ENCODE results near the gene PTPN22.

Gene PTPN22

DNA sequence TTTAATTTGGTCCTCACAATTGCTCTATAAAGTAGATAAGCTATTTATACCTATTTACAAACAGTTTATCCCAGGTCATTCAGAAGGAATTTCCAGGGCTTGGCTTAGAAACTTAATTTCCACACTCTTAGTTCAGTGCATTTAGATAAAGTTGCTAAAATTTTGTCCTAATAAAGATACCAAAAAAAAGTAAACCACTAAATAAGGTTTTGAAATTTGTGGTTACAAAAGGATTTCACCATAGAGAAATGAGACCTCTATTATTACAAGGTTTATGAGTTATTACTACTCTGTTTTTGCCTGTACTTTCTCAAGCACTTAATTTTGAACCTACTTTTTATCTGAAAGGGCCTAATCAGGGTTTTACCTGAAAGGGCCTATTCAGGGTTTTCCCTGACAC, 22.4 kb downstream of the PTPN22 start:
- DNase-seq, result no peak
- H3K4me1 Mint-ChIP-seq, result peaks cover 21% of the 10 kb centered on the region
- H3K27ac Mint-ChIP-seq, result no peak overlapping the region
- no peaks in the 10 kb centered on the region for H3K9me3 Mint-ChIP-seq
- H3K4me3 Mint-ChIP-seq, result no peak overlapping the region
- H3K27me3 Mint-ChIP-seq, result no peaks in the 10 kb centered on the region
- H3K36me3 Mint-ChIP-seq (ENCODE audit: low read depth), result peaks cover 68% of the 10 kb centered on the region
- no peak for ATAC-seq

- H3K27me3 Mint-ChIP-seq, result no peaks in the 10 kb centered on the region
- H3K27ac Mint-ChIP-seq, result peak overlapping the region; percentile 29
- peaks cover 66% of the 10 kb centered on the region for H3K36me3 Mint-ChIP-seq (ENCODE audit: low read depth)
- DNase-seq (no peak), ATAC-seq (no peak)
- H3K4me3 Mint-ChIP-seq, result no peak overlapping the region
- H3K9me3 Mint-ChIP-seq, result no peaks in the 10 kb centered on the region
- peaks cover 16% of the 10 kb centered on the region for H3K4me1 Mint-ChIP-seq
Observed at GRCh38 chr1:113846391-113847035, 25.0 kb downstream of the PTPN22 start.

DNA sequence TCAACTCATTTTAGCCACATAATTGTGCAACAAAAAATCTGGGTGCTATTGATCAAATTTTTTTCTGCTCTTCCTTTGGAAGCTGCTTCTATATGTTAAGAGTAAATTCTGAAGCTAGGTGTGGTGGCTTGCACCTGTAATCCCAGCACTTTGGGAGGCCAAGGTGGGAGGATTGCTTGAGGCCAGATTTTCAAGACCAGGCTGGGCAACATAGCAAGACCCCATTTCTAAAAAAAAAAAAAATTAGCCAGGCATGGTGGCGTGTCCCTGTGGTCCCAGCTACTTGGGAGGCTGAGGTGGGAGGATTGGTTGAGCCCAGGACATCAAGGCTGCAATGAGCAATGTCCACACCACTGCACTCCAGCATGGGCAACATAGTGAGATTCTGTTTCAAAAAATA, 35.0 kb downstream of the PTPN22 start:
- peaks cover 6% of the 10 kb centered on the region for H3K4me1 Mint-ChIP-seq
- no peak for ATAC-seq
- peaks cover 46% of the 10 kb centered on the region for H3K36me3 Mint-ChIP-seq (ENCODE audit: low read depth)

GRCh38 chr1:113835686-113836290, 35.7 kb downstream of the PTPN22 start:
- DNase-seq, result no peak
- ATAC-seq, result no peak
- H3K27me3 Mint-ChIP-seq, result no peaks in the 10 kb centered on the region
- H3K36me3 Mint-ChIP-seq (ENCODE audit: low read depth), result peaks cover 45% of the 10 kb centered on the region
- H3K4me1 Mint-ChIP-seq, result peaks cover 6% of the 10 kb centered on the region
- H3K4me3 Mint-ChIP-seq, result no peak overlapping the region
- H3K9me3 Mint-ChIP-seq, result no peaks in the 10 kb centered on the region
- no peak overlapping the region for H3K27ac Mint-ChIP-seq

More for the DNA sequence above, 35.0 kb downstream of the PTPN22 start:
- Mint-ChIP-seq H3K27me3 (no peaks in the 10 kb centered on the region), H3K4me3 (no peak overlapping the region), H3K9me3 (no peaks in the 10 kb centered on the region), H3K27ac (no peak overlapping the region)
- no peak for DNase-seq

- Mint-ChIP-seq H3K36me3 (ENCODE audit: low read depth) (peaks cover 46% of the 10 kb centered on the region), H3K27me3 (no peaks in the 10 kb centered on the region), H3K4me3 (no peak overlapping the region), H3K4me1 (peaks cover 6% of the 10 kb centered on the region), H3K9me3 (no peaks in the 10 kb centered on the region), H3K27ac (no peak overlapping the region)
- DNase-seq (no peak), ATAC-seq (no peak)
Observed at GRCh38 chr1:113834716-113835115, 36.8 kb downstream of the PTPN22 start.

GRCh38 chr1:113830039-113830438, 41.5 kb downstream of the PTPN22 start:
- H3K4me1 Mint-ChIP-seq, result no peaks in the 10 kb centered on the region
- no peak overlapping the region for H3K27ac Mint-ChIP-seq
- H3K4me3 Mint-ChIP-seq, result no peak overlapping the region
- DNase-seq, result no peak
- peaks cover 56% of the 10 kb centered on the region for H3K36me3 Mint-ChIP-seq (ENCODE audit: low read depth)
- ATAC-seq, result no peak
- H3K27me3 Mint-ChIP-seq, result no peaks in the 10 kb centered on the region
- no peaks in the 10 kb centered on the region for H3K9me3 Mint-ChIP-seq

DNA sequence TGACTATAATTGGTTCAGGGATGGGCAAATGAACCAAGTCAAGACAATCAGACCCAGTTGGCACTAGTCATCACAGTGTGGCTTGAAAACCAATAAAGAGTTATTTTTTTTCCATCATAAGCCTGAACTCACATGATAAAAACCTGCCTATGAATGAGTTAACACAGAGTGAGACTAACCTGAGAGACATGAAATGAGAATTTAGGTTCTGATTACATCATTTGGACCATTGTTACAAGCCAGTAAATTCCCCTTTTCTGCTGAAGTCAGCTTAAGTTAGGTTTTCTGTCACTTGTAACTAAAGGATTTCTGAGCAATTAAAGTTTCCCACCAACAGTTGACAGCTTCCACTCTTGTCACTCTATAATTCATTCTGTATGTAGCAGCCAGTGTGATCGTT, 49.6 kb downstream of the PTPN22 start:
- H3K9me3 Mint-ChIP-seq, result no peaks in the 10 kb centered on the region
- no peaks in the 10 kb centered on the region for H3K4me1 Mint-ChIP-seq
- peaks cover 48% of the 10 kb centered on the region for H3K36me3 Mint-ChIP-seq (ENCODE audit: low read depth)
- H3K4me3 Mint-ChIP-seq, result no peak overlapping the region
- no peak overlapping the region for H3K27ac Mint-ChIP-seq
- no peak for DNase-seq
- H3K27me3 Mint-ChIP-seq, result no peaks in the 10 kb centered on the region
- no peak for ATAC-seq

DNA sequence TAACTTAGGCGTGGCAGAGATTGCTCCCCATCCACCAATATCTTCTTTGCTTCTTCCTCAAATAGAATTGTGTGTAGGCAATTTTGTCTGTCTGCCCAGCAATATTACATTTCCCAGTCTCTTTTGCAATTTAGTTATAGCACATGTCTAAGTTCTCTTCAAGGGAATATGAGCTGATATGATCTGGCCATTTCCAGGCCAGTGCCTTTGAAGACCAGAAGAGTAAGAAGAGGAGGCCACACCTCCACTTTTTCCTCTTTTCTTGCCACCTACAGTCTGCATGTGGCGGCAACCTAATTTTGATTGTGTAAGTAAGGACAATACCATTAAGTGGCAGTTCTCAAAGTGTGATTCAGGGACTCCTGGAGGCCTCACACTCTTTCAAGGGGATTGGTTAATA, 52.9 kb downstream of the PTPN22 start:
- Mint-ChIP-seq H3K9me3 (no peaks in the 10 kb centered on the region), H3K4me1 (no peaks in the 10 kb centered on the region), H3K27ac (peak overlapping the region; percentile 35), H3K36me3 (ENCODE audit: low read depth) (peaks cover 46% of the 10 kb centered on the region), H3K27me3 (no peaks in the 10 kb centered on the region), H3K4me3 (no peak overlapping the region)
- DNase-seq (no peak), ATAC-seq (no peak)

GRCh38 chr1:113813218-113813617, 58.3 kb downstream of the PTPN22 start:
- H3K27me3 Mint-ChIP-seq, result no peaks in the 10 kb centered on the region
- H3K4me1 Mint-ChIP-seq, result peaks cover 35% of the 10 kb centered on the region
- H3K9me3 Mint-ChIP-seq, result no peaks in the 10 kb centered on the region
- peaks cover 19% of the 10 kb centered on the region for H3K36me3 Mint-ChIP-seq (ENCODE audit: low read depth)
- no peak for DNase-seq
- no peak for ATAC-seq
- H3K27ac Mint-ChIP-seq, result peak overlapping the region; percentile 90
- peak overlapping the region; percentile 96 for H3K4me3 Mint-ChIP-seq

GRCh38 chr1:113812661-113813135, 58.8 kb downstream of the PTPN22 start:
- no peaks in the 10 kb centered on the region for H3K27me3 Mint-ChIP-seq
- H3K4me1 Mint-ChIP-seq, result peaks cover 38% of the 10 kb centered on the region
- DNase-seq (peak; percentile 36), ATAC-seq (no peak)
- no peaks in the 10 kb centered on the region for H3K9me3 Mint-ChIP-seq
- H3K4me3 Mint-ChIP-seq, result peak overlapping the region; percentile 96
- H3K27ac Mint-ChIP-seq, result peak overlapping the region; percentile 90
- peaks cover 18% of the 10 kb centered on the region for H3K36me3 Mint-ChIP-seq (ENCODE audit: low read depth)

DNA sequence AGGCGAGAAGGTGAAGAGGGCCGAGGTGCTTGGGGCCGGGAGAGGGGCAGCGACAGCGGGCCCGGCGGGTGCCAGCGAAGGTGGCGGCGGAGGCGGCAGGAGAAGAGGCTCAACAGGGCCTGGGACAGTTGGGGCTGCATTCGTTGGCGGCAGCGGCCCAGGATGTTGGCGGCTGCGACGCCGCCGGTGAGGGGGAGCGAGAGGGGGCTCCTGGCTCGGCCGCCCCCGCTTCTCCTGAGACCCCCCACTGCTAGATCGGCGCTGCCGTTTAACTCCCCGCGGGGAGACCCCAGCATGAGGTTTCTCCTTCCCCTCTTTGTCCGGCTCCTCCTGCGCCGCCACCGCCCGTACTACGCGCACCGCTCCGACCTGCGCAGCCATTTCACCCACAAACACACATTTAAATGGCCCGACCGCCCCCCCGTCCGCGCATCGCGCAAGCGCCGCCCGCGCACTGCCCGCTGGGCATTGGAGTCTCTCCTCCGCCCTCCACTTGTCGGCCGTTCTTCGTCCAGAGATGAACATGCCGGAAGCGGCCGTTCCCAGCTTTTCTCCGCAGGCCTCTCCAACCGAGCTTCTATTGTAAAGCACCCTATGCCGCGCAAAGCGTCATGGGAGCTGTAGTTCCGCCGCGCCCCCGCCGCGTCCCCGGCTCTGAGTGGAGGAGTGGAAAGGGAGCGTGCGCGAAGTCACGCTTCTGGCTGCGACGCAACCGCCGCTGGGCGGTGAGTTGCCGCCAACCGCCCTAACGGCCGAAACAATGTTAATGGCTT, 59.4 kb downstream of the PTPN22 start, which contains the start of gene RSBN1:
Gene RSBN1 (minus strand): TSS at position 589 of the 773 bp plus-strand sequence. CDS start 64 bp downstream, at position 525.
- DNase-seq, result peak; percentile 97
- ATAC-seq, result peak; percentile 97
- Mint-ChIP-seq H3K27me3 (no peaks in the 10 kb centered on the region), H3K27ac (peak within 1 kb of the TSS; percentile 90), H3K4me3 (peak within 1 kb of the TSS; percentile 96), H3K36me3 (ENCODE audit: low read depth) (peaks cover 16% of the 10 kb centered on the region), H3K9me3 (no peaks in the 10 kb centered on the region), H3K4me1 (peaks cover 40% of the 10 kb centered on the region)

GRCh38 chr1:113811156-113811887, 60.2 kb downstream of the PTPN22 start:
- ATAC-seq (no peak), DNase-seq (peak; percentile 24)
- no peaks in the 10 kb centered on the region for H3K9me3 Mint-ChIP-seq
- peaks cover 45% of the 10 kb centered on the region for H3K4me1 Mint-ChIP-seq
- peak overlapping the region; percentile 96 for H3K4me3 Mint-ChIP-seq
- peaks cover 11% of the 10 kb centered on the region for H3K36me3 Mint-ChIP-seq (ENCODE audit: low read depth)
- H3K27me3 Mint-ChIP-seq, result no peaks in the 10 kb centered on the region
- peak overlapping the region; percentile 90 for H3K27ac Mint-ChIP-seq

- DNase-seq, result no peak
Observed at GRCh38 chr1:113809670-113810602, 61.6 kb downstream of the PTPN22 start.

More at GRCh38 chr1:113809670-113810602, 61.6 kb downstream of the PTPN22 start:
- peak overlapping the region; percentile 96 for H3K4me3 Mint-ChIP-seq
- H3K27me3 Mint-ChIP-seq, result no peaks in the 10 kb centered on the region
- H3K4me1 Mint-ChIP-seq, result peaks cover 58% of the 10 kb centered on the region
- H3K36me3 Mint-ChIP-seq (ENCODE audit: low read depth), result peaks cover 13% of the 10 kb centered on the region
- no peak for ATAC-seq
- no peak overlapping the region for H3K27ac Mint-ChIP-seq
- H3K9me3 Mint-ChIP-seq, result no peaks in the 10 kb centered on the region

Measured in activated naive CD8-positive, alpha-beta T cell treated with anti-CD3 and anti-CD28 coated beads, Interleukin-2, amount 50 U/mL, for 24 hours (primary cell).